HepG2 (cell line): ENCODE results near the gene SAP30. TPM values are rescaled to one million over a fixed set of nuclear protein-coding genes. Genes with fewer than 3 reads are reported as not detected.

Source experiments
- ATAC-seq: fragments of 200-7000 bp; cut with Tn5 transposase; 3 replicates; pipeline ENCODE4 v1.9.1; 2020; ENCODE audit warnings: mild to moderate bottlenecking, moderate library complexity
- BruUV-seq: library from RNA; stranded (reverse); fragments of 400-500 nt; replicated peaks from 2 replicates; lab custom pipeline; 2021; lab: Mats Ljungman, UMichigan
- CTCF ChIA-PET: fragments of 300-600 bp; formaldehyde crosslinking; extraction: SDS; loops from one replicate; lab custom pipeline; 2021; ENCODE audit warnings: low total read pairs, inconsistent platforms, low intra/inter-chr PET ratio; lab: Yijun Ruan, JAX
- POLR2A ChIA-PET: fragments of 350-600 bp; sonication (Branson Sonifier 250); formaldehyde crosslinking; loops from one replicate; lab custom pipeline; 2020; ENCODE audit warnings: antibody characterized with exemption, inconsistent platforms; lab: Yijun Ruan, JAX
- DNase-seq: peaks from one replicate; pipeline ENCODE4 v3.0.0-alpha.2; 2015; ENCODE audit warnings: low spot score
- FAIRE-seq: peaks from 3 replicates; lab custom pipeline; 2011; peaks lifted over from hg19 to GRCh38; lab: Jason Lieb, UNC
- H2AFZ ChIP-seq: one replicate; pipeline ENCODE4 v1.6.1; 2011; ENCODE audit warnings: low read length, inconsistent platforms
- H3K27ac ChIP-seq: fragments of 300-600 bp; 3 replicates; pipeline ENCODE4 v1.8.0; 2011; ENCODE audit warnings: mixed run types, mild to moderate bottlenecking, mixed read lengths, low read length, inconsistent platforms; ENCODE audit not compliant: insufficient read depth; ENCODE audit errors: extremely low read length
- H3K27me3 ChIP-seq, 2 experiments: fragments of 200-600 bp in 1 of 2; 2 replicates in 1 of 2; 3 replicates in 1 of 2; pipeline versions ENCODE4 v1.6.0 to v1.8.0; 2011; ENCODE audit warnings: low read length in 2 of 2, mild to moderate bottlenecking in 2 of 2, moderate library complexity in 2 of 2, inconsistent platforms in 1 of 2; ENCODE audit not compliant: insufficient read depth in 2 of 2, control insufficient read depth in 1 of 2
- H3K36me3 ChIP-seq, 2 experiments: fragments of 200-600 bp in 1 of 2; replicated peaks in 1 of 2; 2 replicates in 1 of 2; 3 replicates in 1 of 2; pipeline versions ENCODE4 v1.5.1 to v1.8.0; 2011; ENCODE audit warnings: low read length in 2 of 2, inconsistent platforms in 1 of 2; ENCODE audit not compliant: insufficient read depth in 2 of 2, control insufficient read depth in 1 of 2
- H3K4me1 ChIP-seq: 2 replicates; pipeline ENCODE4 v1.5.1; 2012; ENCODE audit warnings: low read length, inconsistent platforms; ENCODE audit not compliant: insufficient read depth
- H3K4me2 ChIP-seq: 2 replicates; pipeline ENCODE4 v1.6.0; 2011; ENCODE audit warnings: low read depth, low read length, inconsistent platforms
- H3K4me3 ChIP-seq, 3 experiments: fragments of 200-600 bp in 1 of 3; sonication (generic), shearing (Covaris generic) in 1 of 3; replicated peaks in 1 of 3; 2 replicates each; pipeline ENCODE4 v1.5.1; 2011 to 2016; ENCODE audit warnings: low read length in 3 of 3, inconsistent platforms in 2 of 3, low read depth in 2 of 3, mild to moderate bottlenecking in 2 of 3, control low read depth in 1 of 3, mixed read lengths in 1 of 3; ENCODE audit not compliant: insufficient read depth in 1 of 3
- H3K79me2 ChIP-seq: one replicate; pipeline ENCODE4 v1.6.1; 2011; ENCODE audit warnings: low read length, inconsistent platforms; ENCODE audit not compliant: insufficient read depth
- H3K9ac ChIP-seq: 2 replicates; pipeline ENCODE4 v1.6.0; 2011; ENCODE audit warnings: mild to moderate bottlenecking, low read depth, low read length, inconsistent platforms; ENCODE audit not compliant: insufficient read depth
- H3K9me3 ChIP-seq: 2 replicates; pipeline ENCODE4 v1.5.1; 2012; ENCODE audit warnings: mild to moderate bottlenecking, low read length
- H4K20me1 ChIP-seq: 2 replicates; pipeline ENCODE4 v1.6.0; 2011; ENCODE audit warnings: inconsistent platforms, mild to moderate bottlenecking, low read length, moderate library complexity; ENCODE audit not compliant: insufficient read depth
- CEBPB ChIP-seq: IDR thresholded peaks from 2 replicates; pipeline ENCODE4 v1.6.1; 2011; ENCODE audit warnings: low read depth, low read length, improper control_type of control experiment, borderline replicate concordance
- DMAP1 ChIP-seq: IDR thresholded peaks from 2 replicates; pipeline ENCODE4 v1.6.1; 2016
- HDAC1 ChIP-seq: sonication (generic); formaldehyde crosslinking; IDR thresholded peaks from 2 replicates; pipeline ENCODE4 v1.5.1; 2020; ENCODE audit warnings: mild to moderate bottlenecking, missing genetic modification reagents
- SMC3 ChIP-seq: IDR thresholded peaks from 2 replicates; pipeline ENCODE4 v1.6.1; 2011; ENCODE audit warnings: low read length, improper control_type of control experiment
- ZNF367 ChIP-seq: sonication (generic); formaldehyde crosslinking; IDR thresholded peaks from 2 replicates; pipeline ENCODE4 v1.4.0; 2020; ENCODE audit warnings: missing genetic modification reagents, borderline replicate concordance
- WGBS: methylation state at CpG from one replicate; pipeline ENCODE4 v1.1.6; 2017; ENCODE audit warnings: low lambda C conversion rate; 5-methylcytosine and 5-hydroxymethylcytosine counted together
- in situ Hi-C: cut with HindIII; loops from 2 replicates; pipeline ENCODE4 v1.10.0; 2017; ENCODE audit warnings: low pct_unique_long_range_greater_than_20kb; ENCODE audit not compliant: extremely low pct_ligation_motif_present
- intact Hi-C: fragments of 100-400 bp; cut with micrococcal nuclease; formaldehyde crosslinking; loops from one replicate; pipeline ENCODE4 v1.10.0; 2022; ENCODE audit not compliant: unreplicated experiment
- polyA plus RNA-seq, 8 experiments: library from polyadenylated mRNA; depleted of rRNA in 3 of 8; stranded (reverse) in 7 of 8; unstranded in 1 of 8; fragments of >200 nt; fragmentation: Illumina TruSeq in 4 of 8; extraction: Trizol in 4 of 8; gene quantifications; 2 replicates each; pipeline versions ENCODE4 v1.2.1 to v1.2.3, GENCODE V29; 2011 to 2016; ENCODE audit warnings: low read depth in 4 of 8, missing spikeins in 1 of 8, mixed read lengths in 1 of 8; ENCODE audit not compliant: insufficient read depth in 1 of 8
- total RNA-seq, 5 experiments: library from RNA; depleted of rRNA; stranded (reverse); fragments of >200 nt; fragmentation: Illumina TruSeq; extraction: Trizol; gene quantifications; 2 replicates each; pipeline ENCODE4 v1.2.3, GENCODE V29; 2016; ENCODE audit warnings: low read depth in 1 of 5
- TF ChIP-seq, protein P1 (sequence below): sonication (generic); formaldehyde crosslinking; IDR thresholded peaks from 2 replicates; pipeline ENCODE4 v1.4.0; 2020; ENCODE audit warnings: low read depth, mild to moderate bottlenecking, missing genetic modification reagents
- TF ChIP-seq, protein P2 (sequence below): sonication (generic); formaldehyde crosslinking; IDR thresholded peaks from 2 replicates; pipeline ENCODE4 v1.5.0; 2020; ENCODE audit warnings: missing genetic modification reagents

SAP30 gene
- total and polyA plus RNA-seq, 2 of the 13 experiments (the other 11 are each of a cell fraction or from before 2014, with no cell fraction given): 14.2 to 25.1 TPM

DNA sequence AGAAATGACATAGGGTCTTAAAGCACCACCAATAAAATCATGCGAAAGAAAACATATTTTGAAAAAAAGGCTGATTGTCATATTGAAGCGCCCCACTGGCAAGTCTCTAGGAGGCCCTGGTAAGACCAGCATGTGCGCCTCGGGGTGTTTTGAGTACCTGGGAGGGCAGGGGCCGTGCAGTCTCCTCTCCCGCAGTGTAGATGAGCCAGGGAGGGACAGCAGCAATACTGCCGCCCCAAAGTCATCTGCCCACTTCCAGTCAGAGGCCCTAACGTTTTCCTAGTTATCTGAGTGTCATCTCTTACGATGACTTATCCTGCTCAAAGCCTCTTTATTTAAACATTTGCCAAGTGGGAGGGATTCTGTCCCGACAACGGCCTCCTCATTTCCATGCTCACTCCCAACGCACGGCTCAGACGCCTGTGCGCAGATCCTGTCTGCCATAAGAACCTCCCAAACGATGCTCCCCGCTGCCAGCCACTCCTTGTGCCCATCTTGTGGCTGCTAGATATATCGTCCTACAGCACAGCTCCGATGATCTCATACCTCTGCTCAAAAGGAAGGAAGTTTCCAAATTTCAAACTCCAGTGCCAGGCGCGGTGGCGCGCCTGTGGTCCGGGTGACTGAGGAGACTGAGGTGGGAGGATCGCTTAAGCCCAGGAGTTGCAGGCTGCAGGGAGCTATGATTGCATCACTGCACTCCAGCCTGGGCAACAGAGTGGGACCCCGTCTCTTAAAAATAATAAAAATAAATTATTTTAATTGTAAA lies 45.3 kb downstream of the SAP30 start:
- Histone ChIP-seq H4K20me1 (no peaks in the 10 kb centered on the region), H3K36me3 (no peaks in the 10 kb centered on the region), H3K9me3 (no peaks in the 10 kb centered on the region), H3K9ac (no peak overlapping the region), H3K4me1 (no peaks in the 10 kb centered on the region), H3K79me2 (no peaks in the 10 kb centered on the region), H3K4me2 (no peak overlapping the region; the same call in 1 of the 2 replicates), H3K27ac (no peak overlapping the region), H3K4me3 (no peak overlapping the region)
- ChIA-PET POLR2A (no interaction called here), CTCF (interaction anchor here (1.3 to 3.4 kb wide), 2 partner anchors 97 to 127 kb away, joined by 16 to 62 read pairs; no protein-coding TSS in a partner anchor)
- intact Hi-C loops: loop anchor here (2.0 to 10.0 kb wide), 2 partner anchors 43 to 391 kb away; no protein-coding TSS in a partner anchor
- FAIRE-seq: no peak
- DNase-seq: no peak
- in situ Hi-C loops: loop anchor here (5.0 to 25.0 kb wide), 3 partner anchors 94 to 404 kb away; no protein-coding TSS in a partner anchor
- peak; percentile 35 for ATAC-seq
- WGBS: 62% methylated on average over 26 of the region's 26 CpGs
- TF ChIP-seq DMAP1 (CRISPR knock-in tag): no peak
- TF ChIP-seq, protein P1, sequence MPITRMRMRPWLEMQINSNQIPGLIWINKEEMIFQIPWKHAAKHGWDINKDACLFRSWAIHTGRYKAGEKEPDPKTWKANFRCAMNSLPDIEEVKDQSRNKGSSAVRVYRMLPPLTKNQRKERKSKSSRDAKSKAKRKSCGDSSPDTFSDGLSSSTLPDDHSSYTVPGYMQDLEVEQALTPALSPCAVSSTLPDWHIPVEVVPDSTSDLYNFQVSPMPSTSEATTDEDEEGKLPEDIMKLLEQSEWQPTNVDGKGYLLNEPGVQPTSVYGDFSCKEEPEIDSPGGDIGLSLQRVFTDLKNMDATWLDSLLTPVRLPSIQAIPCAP (CRISPR knock-in tag): no peak
- TF ChIP-seq SMC3: no peak
- peak; percentile 19; the same call in 1 of the 2 replicates for TF ChIP-seq CEBPB
- TF ChIP-seq HDAC1 (CRISPR knock-in tag): no peak
- TF ChIP-seq, protein P2, sequence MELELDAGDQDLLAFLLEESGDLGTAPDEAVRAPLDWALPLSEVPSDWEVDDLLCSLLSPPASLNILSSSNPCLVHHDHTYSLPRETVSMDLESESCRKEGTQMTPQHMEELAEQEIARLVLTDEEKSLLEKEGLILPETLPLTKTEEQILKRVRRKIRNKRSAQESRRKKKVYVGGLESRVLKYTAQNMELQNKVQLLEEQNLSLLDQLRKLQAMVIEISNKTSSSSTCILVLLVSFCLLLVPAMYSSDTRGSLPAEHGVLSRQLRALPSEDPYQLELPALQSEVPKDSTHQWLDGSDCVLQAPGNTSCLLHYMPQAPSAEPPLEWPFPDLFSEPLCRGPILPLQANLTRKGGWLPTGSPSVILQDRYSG (CRISPR knock-in tag): no peak
- TF ChIP-seq ZNF367 (CRISPR knock-in tag): no peak
- TF ChIP-seq, all 625 proteins: peak for 1
- H3K27me3 ChIP-seq: no peaks in the 10 kb centered on the region; a peak in 1 of 5 replicates
- BruUV-seq: no TSS peak
- no peak overlapping the region for H2AFZ ChIP-seq
